ENCODE data around the gene SULT1C4. TPM values are rescaled to one million over a fixed set of nuclear protein-coding genes. Genes with fewer than 3 reads are reported as not detected.

SULT1C4 gene
- total RNA-seq, 4 donors from 2014 or later = 3.2 to 9.2 (median 7.5) TPM

DNA sequence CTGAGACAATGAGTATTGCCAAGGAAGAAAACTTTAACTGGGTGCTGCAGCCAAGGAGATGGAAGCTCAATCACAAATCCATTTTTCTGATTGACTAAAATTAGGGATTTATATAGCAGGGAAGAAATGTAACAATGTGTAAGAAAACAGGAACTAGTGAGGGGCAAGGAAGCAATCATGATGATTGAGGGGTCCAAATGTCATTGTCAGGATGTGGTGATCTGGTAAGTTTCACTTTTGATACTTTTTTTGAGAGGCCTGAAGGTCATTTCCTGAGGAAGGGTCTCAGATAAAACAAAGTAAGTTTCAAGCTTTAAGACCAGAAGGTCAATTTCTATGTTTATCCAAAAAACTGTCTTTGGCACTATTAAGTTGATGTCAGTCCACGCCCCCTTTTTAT lies 59.2 kb downstream of the SULT1C4 start:
- no peaks in the 10 kb centered on the region for H3K9me3 ChIP-seq
- intact Hi-C loops (cut with DNase I) = no loop called here
- H3K27me3 ChIP-seq = no peaks in the 10 kb centered on the region
- H3K27ac ChIP-seq = no peak overlapping the region
- H3K4me1 ChIP-seq = no peaks in the 10 kb centered on the region
- H3K4me3 ChIP-seq (replicated peaks in 1 of 3) = no peak overlapping the region
- 76 to 82% methylated on average over 1 of the region's 1 CpG for WGBS, 2 donors
- DNase-seq = no peak
- TF ChIP-seq CTCF (IDR thresholded peaks at IDR 0.05) (no peak), POLR2A (IDR thresholded peaks at IDR 0.05) (no peak)
- H3K36me3 ChIP-seq = no peaks in the 10 kb centered on the region

Small RNA genes lying within 50 kb of the gene (small RNA-seq; reads per million reads assigned to genes)
- gene SMIM12P1 = not detected

Other genes starting within 250 kb of the SULT1C4 start
- gene SULT1C3, start 138.0 kb upstream of the SULT1C4 start, total RNA-seq = not detected
- gene SULT1C2, start 89.1 kb upstream of the SULT1C4 start, total RNA-seq = 10 to 100 TPM; 11.2 to 37.3 (median 26.5) TPM
- 10 to 100 TPM; 41.4 to 59.4 (median 54.0) TPM for gene GCC2, start 71.3 kb downstream of the SULT1C4 start, total RNA-seq
- 100 to 1,000 TPM in 2 of 4 donors, 10 to 100 TPM in 2; 73.1 to 117 (median 92.5) TPM for gene LIMS1, start 156.5 kb downstream of the SULT1C4 start, total RNA-seq

All from thyroid gland (tissue), 4 donors.